Caco-2 (cell line): Measurements from ENCODE around the gene LPIN1. TPM values are rescaled to one million over a fixed set of nuclear protein-coding genes. Genes with fewer than 3 reads are reported as not detected.
A peak's percentile ranks its signal among the peaks of the same experiment; 100 is the strongest.

Experiments used
- BruUV-seq: library from RNA; stranded (reverse); fragments of 400-500 nt; replicated peaks from 2 replicates; lab custom pipeline; 2021; lab: Mats Ljungman, UMichigan
- CTCF ChIA-PET: fragments of 300-600 bp; sonication (Branson Sonifier 250); formaldehyde crosslinking; loops from one replicate; lab custom pipeline; 2022; ENCODE audit warnings: antibody characterized with exemption; lab: Charles Lee
- POLR2A ChIA-PET: fragments of 300-600 bp; sonication (Branson Sonifier 250); formaldehyde crosslinking; loops from one replicate; lab custom pipeline; 2022; ENCODE audit warnings: antibody characterized with exemption; lab: Charles Lee
- DNase-seq, 2 experiments: peaks; one replicate each; pipeline versions ENCODE4 v3.0.0 to v3.0.0-alpha.2; 2020 to 2022
- H3K27me3 ChIP-seq: replicated peaks from 2 replicates; pipeline ENCODE4 v1.6.0; 2011; ENCODE audit warnings: low read length; ENCODE audit not compliant: control insufficient read depth, insufficient read depth
- H3K36me3 ChIP-seq: 2 replicates; pipeline ENCODE4 v1.5.1; 2011; ENCODE audit warnings: low read length; ENCODE audit not compliant: control insufficient read depth, insufficient read depth
- H3K4me1 ChIP-seq: fragments of 250-450 bp; sonication (Bioruptor Pico); 2 replicates; pipeline ENCODE4 v1.5.1; 2020; ENCODE audit warnings: mild to moderate bottlenecking
- H3K4me3 ChIP-seq: 2 replicates; pipeline ENCODE4 v1.5.1; 2011; ENCODE audit warnings: low read depth, mild to moderate bottlenecking, control low read depth, low read length
- H3K9me3 ChIP-seq: fragments of 250-450 bp; sonication (Bioruptor Pico); 2 replicates; pipeline ENCODE4 v1.5.1; 2020; ENCODE audit warnings: mild to moderate bottlenecking, moderate library complexity
- H3K27ac Mint-ChIP-seq: one replicate; pipeline ENCODE4 v1.8.0; 2022; ENCODE audit warnings: mixed read lengths; ENCODE audit not compliant: unreplicated experiment
- H3K27me3 Mint-ChIP-seq: one replicate; pipeline ENCODE4 v1.8.0; 2022; ENCODE audit warnings: mixed read lengths; ENCODE audit not compliant: insufficient read depth, unreplicated experiment
- H3K36me3 Mint-ChIP-seq: one replicate; pipeline ENCODE4 v1.8.0; 2022; ENCODE audit warnings: mild to moderate bottlenecking, mixed read lengths; ENCODE audit not compliant: insufficient read depth, unreplicated experiment
- H3K4me1 Mint-ChIP-seq: one replicate; pipeline ENCODE4 v1.8.0; 2022; ENCODE audit warnings: low read depth, mixed read lengths; ENCODE audit not compliant: unreplicated experiment
- H3K4me3 Mint-ChIP-seq: one replicate; pipeline ENCODE4 v1.8.0; 2022; ENCODE audit warnings: mild to moderate bottlenecking, moderate library complexity, mixed read lengths; ENCODE audit not compliant: unreplicated experiment
- H3K9me3 Mint-ChIP-seq: one replicate; pipeline ENCODE4 v1.8.0; 2022; ENCODE audit warnings: mixed read lengths; ENCODE audit not compliant: unreplicated experiment
- CTCF ChIP-seq, 2 experiments: fragments of 200-600 bp in 1 of 2; IDR thresholded peaks; 1 replicate in 1 of 2; 2 replicates in 1 of 2; pipeline versions ENCODE4 v1.5.1 to v1.8.0; 2011 to 2022; ENCODE audit warnings: antibody characterized with exemption in 1 of 2, control low read depth in 1 of 2, inconsistent platforms in 1 of 2, low read depth in 1 of 2, low read length in 1 of 2, mild to moderate bottlenecking in 1 of 2, moderate library complexity in 1 of 2; ENCODE audit not compliant: insufficient read depth in 1 of 2, severe bottlenecking in 1 of 2, unreplicated experiment in 1 of 2
- intact Hi-C: fragments of 100-400 bp; cut with micrococcal nuclease; formaldehyde crosslinking; loops from one replicate; pipeline ENCODE4 v1.10.0; 2022; ENCODE audit not compliant: unreplicated experiment
- total RNA-seq: library from RNA; stranded (reverse); gene quantifications from 2 replicates; pipeline ENCODE4 v1.2.3, GENCODE V29; 2022

The LPIN1 gene
- total RNA-seq, 1 experiment from 2014 or later: 12.5 TPM

DNA sequence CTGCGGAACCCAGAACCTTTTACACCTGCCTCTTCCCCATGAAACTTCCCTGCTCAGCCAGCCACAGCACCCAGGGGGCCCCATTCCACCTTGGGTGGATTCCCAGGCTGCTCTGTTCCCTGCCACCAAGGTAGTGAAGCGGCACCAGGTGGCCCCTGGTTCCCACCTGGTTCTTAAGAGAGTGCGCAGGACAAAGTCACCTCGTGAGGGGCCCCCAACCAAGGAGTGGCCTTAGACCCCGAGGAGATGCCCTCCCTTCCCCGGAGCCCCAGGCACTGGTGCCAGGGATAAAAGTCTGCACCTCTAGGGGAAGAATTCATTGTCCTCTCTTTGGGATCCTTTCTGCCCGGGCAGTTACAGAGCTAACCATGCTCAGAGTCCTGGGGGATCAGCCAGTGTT, 3.1 kb upstream of the LPIN1 start:
- H3K9me3 ChIP-seq: no peaks in the 10 kb centered on the region
- Mint-ChIP-seq H3K4me3 (no peak overlapping the region), H3K36me3 (peaks cover 11% of the 10 kb centered on the region), H3K4me1 (peaks cover 42% of the 10 kb centered on the region), H3K9me3 (no peaks in the 10 kb centered on the region), H3K27ac (peak overlapping the region; percentile 69), H3K27me3 (no peaks in the 10 kb centered on the region)
- no peaks in the 10 kb centered on the region for H3K27me3 ChIP-seq
- BruUV-seq: no TSS peak
- H3K36me3 ChIP-seq: no peaks in the 10 kb centered on the region
- POLR2A ChIA-PET: no interaction called here
- no peak overlapping the region for H3K4me3 ChIP-seq
- DNase-seq: no peak
- peaks cover 39% of the 10 kb centered on the region for H3K4me1 ChIP-seq
- no peak for TF ChIP-seq CTCF (IDR thresholded peaks at IDR 0.05; ENCODE audit: insufficient read depth in 1 of 2, low read depth in 1 of 2, low read length in 1 of 2, severe bottlenecking in 1 of 2, unreplicated experiment in 1 of 2)
- CTCF ChIA-PET: interaction anchor here (0.6 to 1.8 kb wide), 3 partner anchors 36 to 50 kb away, joined by 3 to 10 read pairs (median 9); no protein-coding TSS in a partner anchor
- intact Hi-C loops: no loop called here

GRCh38 chr2:11743846-11744553, 2.4 kb upstream of the LPIN1 start:
- TF ChIP-seq CTCF (IDR thresholded peaks at IDR 0.05; ENCODE audit: insufficient read depth in 1 of 2, low read depth in 1 of 2, low read length in 1 of 2, severe bottlenecking in 1 of 2, unreplicated experiment in 1 of 2): no peak
- Mint-ChIP-seq H3K4me3 (peak overlapping the region; percentile 17), H3K27me3 (no peaks in the 10 kb centered on the region), H3K9me3 (no peaks in the 10 kb centered on the region), H3K4me1 (peaks cover 36% of the 10 kb centered on the region), H3K27ac (peak overlapping the region; percentile 69), H3K36me3 (peaks cover 11% of the 10 kb centered on the region)
- H3K27me3 ChIP-seq: no peaks in the 10 kb centered on the region
- CTCF ChIA-PET: interaction anchor here (0.6 to 1.8 kb wide), 5 partner anchors 8 to 63 kb away, joined by 3 to 10 read pairs (median 6); no protein-coding TSS in a partner anchor
- no TSS peak for BruUV-seq
- POLR2A ChIA-PET: no interaction called here
- no peaks in the 10 kb centered on the region for H3K36me3 ChIP-seq
- H3K9me3 ChIP-seq: no peaks in the 10 kb centered on the region
- DNase-seq: peak; percentile 94 to 97
- intact Hi-C loops: loop anchor here (1.0 kb wide), 1 partner anchor 9 kb away; no protein-coding TSS in a partner anchor
- H3K4me1 ChIP-seq: peaks cover 33% of the 10 kb centered on the region
- H3K4me3 ChIP-seq: no peak overlapping the region

DNA sequence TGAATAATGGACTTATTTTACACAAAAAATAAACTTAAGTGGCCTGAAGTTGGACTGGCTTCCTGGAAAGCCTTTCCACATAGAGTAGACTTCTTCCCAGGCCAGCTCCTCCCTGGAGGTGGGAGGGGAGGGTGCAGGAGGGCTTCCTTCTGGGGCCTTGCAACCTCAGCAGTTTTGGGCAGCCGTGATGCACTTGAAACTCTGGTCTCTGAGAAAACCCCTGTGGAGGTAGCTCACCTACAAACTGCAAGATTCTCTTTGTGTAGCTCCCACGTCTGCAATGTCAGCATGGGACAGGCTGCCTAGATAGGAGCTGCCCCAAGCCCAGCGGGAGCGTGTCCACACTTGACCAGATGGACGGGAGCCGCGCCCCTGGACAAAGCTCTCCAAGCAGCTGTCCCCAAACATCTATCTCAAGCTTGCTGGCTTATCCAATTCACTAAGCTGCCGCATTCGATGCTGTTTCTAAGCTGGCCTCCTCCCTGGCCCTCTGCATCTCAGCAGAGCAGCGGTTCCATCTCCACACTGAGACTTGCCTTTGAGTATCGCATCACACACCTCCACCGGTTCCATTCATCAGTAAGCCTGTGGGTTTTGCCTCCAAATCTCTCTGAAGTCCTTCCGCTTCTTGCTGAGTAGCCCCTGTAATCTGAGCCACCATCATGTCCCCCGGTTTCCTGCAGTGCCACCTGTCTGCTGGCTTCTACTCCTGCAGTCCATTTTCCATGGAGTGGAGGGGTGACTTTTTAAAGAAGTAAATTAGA, 1.6 kb upstream of the LPIN1 start:
- peak overlapping the region; percentile 17 for H3K4me3 Mint-ChIP-seq
- peak in 1 of 2 experiments; percentile 32 for DNase-seq
- H3K36me3 Mint-ChIP-seq: peaks cover 11% of the 10 kb centered on the region
- peaks cover 31% of the 10 kb centered on the region for H3K4me1 Mint-ChIP-seq
- POLR2A ChIA-PET: no interaction called here
- Histone ChIP-seq H3K4me1 (peaks cover 29% of the 10 kb centered on the region), H3K36me3 (no peaks in the 10 kb centered on the region), H3K27me3 (no peaks in the 10 kb centered on the region), H3K4me3 (no peak overlapping the region), H3K9me3 (no peaks in the 10 kb centered on the region)
- no peaks in the 10 kb centered on the region for H3K9me3 Mint-ChIP-seq
- TF ChIP-seq CTCF (IDR thresholded peaks at IDR 0.05; ENCODE audit: insufficient read depth in 1 of 2, low read depth in 1 of 2, low read length in 1 of 2, severe bottlenecking in 1 of 2, unreplicated experiment in 1 of 2): peak; percentile 12 to 22
- no peaks in the 10 kb centered on the region for H3K27me3 Mint-ChIP-seq
- CTCF ChIA-PET: interaction anchor here (0.6 to 1.8 kb wide), 6 partner anchors 9 to 125 kb away, joined by 3 to 10 read pairs (median 5); no protein-coding TSS in a partner anchor
- no TSS peak for BruUV-seq
- intact Hi-C loops: loop anchor here (1.0 kb wide), 1 partner anchor 10 kb away; no protein-coding TSS in a partner anchor
- H3K27ac Mint-ChIP-seq: peak overlapping the region; percentile 69
